ENCODE results near the gene KLHDC10. TPM values are rescaled to one million over a fixed set of nuclear protein-coding genes. Genes with fewer than 3 reads are reported as not detected.

KLHDC10 gene
- total RNA-seq, 2 experiments from 2014 or later: 14.2 to 14.6 TPM

GRCh38 chr7:130133029-130133782, 62.9 kb downstream of the KLHDC10 start:
- Mint-ChIP-seq H3K27me3 (no peaks in the 10 kb centered on the region), H3K4me3 (no peak overlapping the region), H3K36me3 (peaks cover 36% of the 10 kb centered on the region), H3K27ac (no peak overlapping the region), H3K9me3 (ENCODE audit: low read depth) (no peaks in the 10 kb centered on the region), H3K4me1 (peaks cover 20% of the 10 kb centered on the region)
- CTCF ChIA-PET: interaction anchor here (0.5 to 0.6 kb wide), 2 partner anchors 140 to 914 kb away, joined by 3 to 4 read pairs; no protein-coding TSS in a partner anchor
- DNase-seq: no peak
- no peak for ATAC-seq

GRCh38 chr7:130134106-130134636, 63.8 kb downstream of the KLHDC10 start:
- peaks cover 42% of the 10 kb centered on the region for H3K36me3 Mint-ChIP-seq
- no peaks in the 10 kb centered on the region for H3K9me3 Mint-ChIP-seq (ENCODE audit: low read depth)
- ATAC-seq (no peak), DNase-seq (no peak)
- no peak overlapping the region for H3K27ac Mint-ChIP-seq
- no peak overlapping the region for H3K4me3 Mint-ChIP-seq
- CTCF ChIA-PET: no interaction called here
- H3K4me1 Mint-ChIP-seq: peaks cover 20% of the 10 kb centered on the region
- no peaks in the 10 kb centered on the region for H3K27me3 Mint-ChIP-seq

GRCh38 chr7:130134726-130135125, 64.4 kb downstream of the KLHDC10 start:
- peaks cover 41% of the 10 kb centered on the region for H3K36me3 Mint-ChIP-seq
- H3K4me1 Mint-ChIP-seq: peaks cover 20% of the 10 kb centered on the region
- no peak for DNase-seq
- H3K9me3 Mint-ChIP-seq (ENCODE audit: low read depth): no peaks in the 10 kb centered on the region
- no peak for ATAC-seq
- H3K27ac Mint-ChIP-seq: no peak overlapping the region
- CTCF ChIA-PET: no interaction called here
- H3K27me3 Mint-ChIP-seq: no peaks in the 10 kb centered on the region
- H3K4me3 Mint-ChIP-seq: no peak overlapping the region

- H3K36me3 Mint-ChIP-seq: peaks cover 39% of the 10 kb centered on the region
- CTCF ChIA-PET: interaction anchor here (0.9 kb wide), 1 partner anchor 63 kb away, joined by 3 read pairs; no protein-coding TSS in a partner anchor
- no peak overlapping the region for H3K4me3 Mint-ChIP-seq
- H3K27me3 Mint-ChIP-seq: no peaks in the 10 kb centered on the region
- no peaks in the 10 kb centered on the region for H3K9me3 Mint-ChIP-seq (ENCODE audit: low read depth)
- ATAC-seq: no peak
- H3K27ac Mint-ChIP-seq: no peak overlapping the region
- H3K4me1 Mint-ChIP-seq: peaks cover 20% of the 10 kb centered on the region
- DNase-seq: no peak
Measured at GRCh38 chr7:130135208-130136205, 65.2 kb downstream of the KLHDC10 start.

- H3K27ac Mint-ChIP-seq: no peak overlapping the region
- no peaks in the 10 kb centered on the region for H3K9me3 Mint-ChIP-seq (ENCODE audit: low read depth)
- no peak overlapping the region for H3K4me3 Mint-ChIP-seq
- peaks cover 32% of the 10 kb centered on the region for H3K36me3 Mint-ChIP-seq
- no peaks in the 10 kb centered on the region for H3K27me3 Mint-ChIP-seq
- H3K4me1 Mint-ChIP-seq: peaks cover 20% of the 10 kb centered on the region
- ATAC-seq (peak; percentile 46), DNase-seq (no peak)
- CTCF ChIA-PET: interaction anchor here (0.8 to 0.9 kb wide), 2 partner anchors 19 to 65 kb away, joined by 3 read pairs; no protein-coding TSS in a partner anchor
Measured at GRCh38 chr7:130136579-130137167, 66.3 kb downstream of the KLHDC10 start.

GRCh38 chr7:130137207-130137606, 66.9 kb downstream of the KLHDC10 start:
- H3K27me3 Mint-ChIP-seq: no peaks in the 10 kb centered on the region
- H3K36me3 Mint-ChIP-seq: peaks cover 30% of the 10 kb centered on the region
- no peaks in the 10 kb centered on the region for H3K9me3 Mint-ChIP-seq (ENCODE audit: low read depth)
- peaks cover 20% of the 10 kb centered on the region for H3K4me1 Mint-ChIP-seq
- DNase-seq: no peak
- CTCF ChIA-PET: no interaction called here
- no peak overlapping the region for H3K4me3 Mint-ChIP-seq
- no peak for ATAC-seq
- H3K27ac Mint-ChIP-seq: no peak overlapping the region

GRCh38 chr7:130139193-130139960, 69.0 kb downstream of the KLHDC10 start:
- Mint-ChIP-seq H3K27me3 (no peaks in the 10 kb centered on the region), H3K36me3 (peaks cover 28% of the 10 kb centered on the region), H3K4me3 (no peak overlapping the region), H3K4me1 (peaks cover 20% of the 10 kb centered on the region), H3K27ac (no peak overlapping the region), H3K9me3 (ENCODE audit: low read depth) (no peaks in the 10 kb centered on the region)
- CTCF ChIA-PET: interaction anchor here (1.7 kb wide), 1 partner anchor 101 kb away, joined by 3 read pairs; no protein-coding TSS in a partner anchor
- no peak for DNase-seq
- no peak for ATAC-seq

GRCh38 chr7:130140551-130141160, 70.3 kb downstream of the KLHDC10 start:
- no peak for ATAC-seq
- Mint-ChIP-seq H3K4me1 (peaks cover 16% of the 10 kb centered on the region), H3K27ac (no peak overlapping the region), H3K27me3 (no peaks in the 10 kb centered on the region), H3K9me3 (ENCODE audit: low read depth) (no peaks in the 10 kb centered on the region), H3K36me3 (peaks cover 24% of the 10 kb centered on the region), H3K4me3 (no peak overlapping the region)
- no peak for DNase-seq
- CTCF ChIA-PET: interaction anchor here (0.9 kb wide), 1 partner anchor 135 kb away, joined by 3 read pairs; no protein-coding TSS in a partner anchor

GRCh38 chr7:130141161-130141883, 71.0 kb downstream of the KLHDC10 start:
- DNase-seq (no peak), ATAC-seq (peak; percentile 57)
- Mint-ChIP-seq H3K36me3 (peaks cover 18% of the 10 kb centered on the region), H3K4me3 (no peak overlapping the region), H3K9me3 (ENCODE audit: low read depth) (no peaks in the 10 kb centered on the region), H3K4me1 (peaks cover 10% of the 10 kb centered on the region), H3K27ac (no peak overlapping the region), H3K27me3 (no peaks in the 10 kb centered on the region)
- CTCF ChIA-PET: interaction anchor here (0.9 kb wide), 1 partner anchor 136 kb away, joined by 3 read pairs; no protein-coding TSS in a partner anchor

- Mint-ChIP-seq H3K27ac (no peak overlapping the region), H3K36me3 (peaks cover 16% of the 10 kb centered on the region), H3K9me3 (ENCODE audit: low read depth) (no peaks in the 10 kb centered on the region), H3K27me3 (no peaks in the 10 kb centered on the region), H3K4me1 (peaks cover 2% of the 10 kb centered on the region), H3K4me3 (no peak overlapping the region)
- DNase-seq: no peak
- CTCF ChIA-PET: no interaction called here
- ATAC-seq: no peak
Measured at GRCh38 chr7:130141884-130142653, 71.7 kb downstream of the KLHDC10 start.

GRCh38 chr7:130142654-130143333, 72.5 kb downstream of the KLHDC10 start:
- no peak overlapping the region for H3K27ac Mint-ChIP-seq
- peaks cover 13% of the 10 kb centered on the region for H3K36me3 Mint-ChIP-seq
- H3K27me3 Mint-ChIP-seq: no peaks in the 10 kb centered on the region
- CTCF ChIA-PET: no interaction called here
- H3K4me3 Mint-ChIP-seq: no peak overlapping the region
- ATAC-seq: no peak
- DNase-seq: no peak
- no peaks in the 10 kb centered on the region for H3K9me3 Mint-ChIP-seq (ENCODE audit: low read depth)
- no peaks in the 10 kb centered on the region for H3K4me1 Mint-ChIP-seq
